Prostate gland (tissue), 2 donors: ENCODE measurements around the gene VWA5B2.

Experiments
- CTCF ChIP-seq, 4 experiments: fragments of 200-600 bp in 2 of 4; fragments of 450-650 bp in 2 of 4; sonication (generic) in 2 of 4; IDR thresholded peaks; 1 replicate in 3 of 4; 2 replicates in 1 of 4; pipeline ENCODE4 v1.5.1; 2016 to 2019; ENCODE audit warnings: antibody characterized with exemption in 4 of 4, mild to moderate bottlenecking in 2 of 4, moderate library complexity in 2 of 4
- POLR2A ChIP-seq: fragments of 450-650 bp; IDR thresholded peaks from one replicate; pipeline ENCODE4 v1.6.1; 2016; ENCODE audit warnings: antibody characterized with exemption, mild to moderate bottlenecking

DNA sequence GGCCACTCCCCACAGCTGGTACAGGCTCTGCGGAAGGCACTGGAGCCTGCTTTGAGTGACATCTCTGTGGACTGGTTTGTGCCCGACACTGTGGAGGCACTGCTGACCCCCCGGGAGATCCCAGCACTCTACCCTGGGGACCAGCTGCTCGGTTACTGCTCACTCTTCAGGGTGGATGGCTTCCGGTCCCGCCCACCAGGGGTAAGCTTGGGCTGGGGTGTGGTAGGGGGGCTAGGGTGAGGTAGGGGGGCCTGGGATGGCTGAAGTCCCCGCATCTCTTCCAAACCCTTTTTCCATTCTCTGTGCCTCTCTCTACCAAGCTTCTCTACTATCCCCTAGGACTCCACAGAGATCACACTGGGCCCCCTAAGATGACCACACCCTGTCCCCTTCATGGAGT, 7.8 kb downstream of the VWA5B2 start:
- TF ChIP-seq POLR2A, result no peak
- no peak for TF ChIP-seq CTCF (IDR thresholded peaks at IDR 0.05)
